Fibroblast of lung (primary cell): ENCODE results near the gene DRG2. TPM values are rescaled to one million over a fixed set of nuclear protein-coding genes. Genes with fewer than 3 reads are reported as not detected.

ENCODE experiments used
- DNase-seq, 2 donors: peaks; one replicate each; pipeline versions ENCODE4 v3.0.0 to v3.0.0-alpha.2; 2010; ENCODE audit warnings: low read depth in 2 of 2
- H2AFZ ChIP-seq: 2 replicates; pipeline ENCODE4 v1.5.1; 2012; ENCODE audit warnings: low read length, control low read depth, inconsistent platforms
- H3K27ac ChIP-seq: 2 replicates; pipeline ENCODE4 v1.5.1; 2011; ENCODE audit warnings: low read length, control low read depth; ENCODE audit not compliant: insufficient read depth
- H3K27me3 ChIP-seq: 2 replicates; pipeline ENCODE4 v1.5.1; 2011; ENCODE audit warnings: mild to moderate bottlenecking, low read length; ENCODE audit not compliant: control insufficient read depth, insufficient read depth
- H3K36me3 ChIP-seq: 2 replicates; pipeline ENCODE4 v1.5.1; 2011; ENCODE audit warnings: low read length; ENCODE audit not compliant: control insufficient read depth, insufficient read depth
- H3K4me1 ChIP-seq: 2 replicates; pipeline ENCODE4 v1.5.1; 2011; ENCODE audit warnings: low read length; ENCODE audit not compliant: control insufficient read depth, insufficient read depth; ENCODE audit errors: extremely low read depth
- H3K4me2 ChIP-seq: 2 replicates; pipeline ENCODE4 v1.5.1; 2011; ENCODE audit warnings: low read length, control low read depth; ENCODE audit not compliant: insufficient read depth; ENCODE audit errors: extremely low read depth
- H3K4me3 ChIP-seq, 4 experiments: fragments of 200-600 bp in 1 of 4; sonication (generic) in 1 of 4; replicated peaks in 1 of 4; 2 replicates each; pipeline ENCODE4 v1.5.1; 2011 to 2016; ENCODE audit warnings: low read length in 4 of 4, low read depth in 3 of 4, mild to moderate bottlenecking in 3 of 4, control low read depth in 2 of 4, inconsistent platforms in 1 of 4, mixed read lengths in 1 of 4; ENCODE audit not compliant: insufficient read depth in 1 of 4; ENCODE audit errors: control extremely low read depth in 1 of 4
- H3K79me2 ChIP-seq: 2 replicates; pipeline ENCODE4 v1.5.1; 2012; ENCODE audit warnings: mild to moderate bottlenecking, low read length, inconsistent platforms; ENCODE audit not compliant: control insufficient read depth, insufficient read depth
- H3K9ac ChIP-seq: 2 replicates; pipeline ENCODE4 v1.5.1; 2011; ENCODE audit warnings: mild to moderate bottlenecking, low read length, control low read depth; ENCODE audit not compliant: insufficient read depth
- H3K9me3 ChIP-seq: 2 replicates; pipeline ENCODE4 v1.5.1; 2012; ENCODE audit warnings: low read depth, low read length; ENCODE audit not compliant: control insufficient read depth, insufficient read depth
- H4K20me1 ChIP-seq: 2 replicates; pipeline ENCODE4 v1.5.1; 2011; ENCODE audit warnings: low read length; ENCODE audit not compliant: control insufficient read depth, insufficient read depth; ENCODE audit errors: extremely low read depth
- EZH2 ChIP-seq: IDR thresholded peaks from 2 replicates; pipeline ENCODE4 v1.5.1; 2012; ENCODE audit warnings: low read length, control low read depth, mild to moderate bottlenecking; ENCODE audit errors: missing control alignments
- polyA plus RNA-seq, 2 donors: library from polyadenylated mRNA; depleted of rRNA in 1 of 2; stranded (reverse) in 1 of 2; unstranded in 1 of 2; fragments of >200 nt; gene quantifications; 2 replicates each; pipeline ENCODE4 v1.2.1, GENCODE V29; 2011 to 2012; ENCODE audit warnings: missing spikeins in 1 of 2
- total RNA-seq: library from RNA; depleted of rRNA; stranded (reverse); fragments of >200 nt; gene quantifications from 2 replicates; pipeline ENCODE4 v1.2.1, GENCODE V29; 2014
- TF ChIP-seq, protein P1 (sequence below), 2 donors: IDR thresholded peaks in 1 of 2; conservative IDR thresholded peaks in 1 of 2; 1 replicate in 1 of 2; 2 replicates in 1 of 2; pipeline ENCODE4 v1.5.1; 2011 to 2012; ENCODE audit warnings: low read length in 2 of 2, control low read depth in 1 of 2, inconsistent platforms in 1 of 2, low read depth in 1 of 2, mild to moderate bottlenecking in 1 of 2

The DRG2 gene
- total and polyA plus RNA-seq, 2 donors (not counting 1 experiment from before 2014, with no cell fraction given) = 26.7 to 30.1 TPM

DNA sequence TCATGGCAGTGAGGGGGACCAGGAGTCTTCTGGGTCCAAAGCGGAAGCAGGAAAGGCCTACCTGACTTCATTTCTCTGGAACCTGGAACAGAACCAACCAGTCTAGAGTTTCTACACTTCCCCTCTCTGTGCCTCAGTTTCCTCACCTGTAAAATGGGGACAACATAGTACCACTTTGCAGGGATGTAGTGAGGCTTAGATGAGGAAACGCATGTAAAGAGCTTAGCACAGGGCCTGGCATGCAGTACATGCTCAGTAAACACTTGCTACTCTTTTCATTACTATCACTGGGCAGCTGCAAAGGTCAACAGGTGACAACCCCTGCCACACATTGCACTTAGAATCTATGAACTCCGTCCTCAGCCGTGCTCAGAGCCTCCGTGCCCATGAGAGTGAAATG, 45.0 kb downstream of the DRG2 start:
- H3K9ac ChIP-seq = no peak overlapping the region
- H3K4me3 ChIP-seq = no peak overlapping the region
- H3K9me3 ChIP-seq = no peaks in the 10 kb centered on the region
- H3K27ac ChIP-seq = no peak overlapping the region
- H3K27me3 ChIP-seq = peaks cover 12% of the 10 kb centered on the region
- no peak for DNase-seq
- H3K79me2 ChIP-seq = no peaks in the 10 kb centered on the region
- H4K20me1 ChIP-seq = no peaks in the 10 kb centered on the region
- H2AFZ ChIP-seq = no peak overlapping the region
- no peaks in the 10 kb centered on the region for H3K4me1 ChIP-seq
- no peak overlapping the region for H3K4me2 ChIP-seq
- H3K36me3 ChIP-seq = no peaks in the 10 kb centered on the region
- no peak for TF ChIP-seq EZH2
- TF ChIP-seq, protein P1, sequence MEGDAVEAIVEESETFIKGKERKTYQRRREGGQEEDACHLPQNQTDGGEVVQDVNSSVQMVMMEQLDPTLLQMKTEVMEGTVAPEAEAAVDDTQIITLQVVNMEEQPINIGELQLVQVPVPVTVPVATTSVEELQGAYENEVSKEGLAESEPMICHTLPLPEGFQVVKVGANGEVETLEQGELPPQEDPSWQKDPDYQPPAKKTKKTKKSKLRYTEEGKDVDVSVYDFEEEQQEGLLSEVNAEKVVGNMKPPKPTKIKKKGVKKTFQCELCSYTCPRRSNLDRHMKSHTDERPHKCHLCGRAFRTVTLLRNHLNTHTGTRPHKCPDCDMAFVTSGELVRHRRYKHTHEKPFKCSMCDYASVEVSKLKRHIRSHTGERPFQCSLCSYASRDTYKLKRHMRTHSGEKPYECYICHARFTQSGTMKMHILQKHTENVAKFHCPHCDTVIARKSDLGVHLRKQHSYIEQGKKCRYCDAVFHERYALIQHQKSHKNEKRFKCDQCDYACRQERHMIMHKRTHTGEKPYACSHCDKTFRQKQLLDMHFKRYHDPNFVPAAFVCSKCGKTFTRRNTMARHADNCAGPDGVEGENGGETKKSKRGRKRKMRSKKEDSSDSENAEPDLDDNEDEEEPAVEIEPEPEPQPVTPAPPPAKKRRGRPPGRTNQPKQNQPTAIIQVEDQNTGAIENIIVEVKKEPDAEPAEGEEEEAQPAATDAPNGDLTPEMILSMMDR (conservative IDR thresholded peaks at IDR 0.05 in 1 of 2, IDR thresholded peaks at IDR 0.05 in 1 of 2; ENCODE audit: low read depth in 1 of 2, low read length in 2 of 2) = no peak

DNA sequence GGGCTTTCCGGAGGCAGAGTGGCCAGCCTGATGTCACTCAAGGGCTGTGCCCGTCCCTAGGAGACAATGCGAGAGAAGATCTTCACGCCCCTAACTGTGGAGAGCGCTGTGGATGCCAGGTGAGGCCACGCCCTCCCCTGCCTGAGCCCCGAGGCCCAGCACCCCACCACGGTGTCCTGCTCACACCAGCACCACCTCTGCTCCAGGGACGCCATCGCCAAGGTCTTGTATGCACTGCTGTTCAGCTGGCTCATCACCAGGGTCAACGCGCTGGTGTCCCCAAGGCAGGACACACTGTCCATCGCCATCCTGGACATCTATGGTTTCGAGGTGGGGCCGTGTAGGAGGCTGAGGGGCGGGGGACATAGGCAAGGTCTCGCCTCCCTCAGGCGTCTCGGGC, 48.6 kb downstream of the DRG2 start:
- Histone ChIP-seq H3K9ac (no peak overlapping the region), H2AFZ (no peak overlapping the region), H3K4me1 (no peaks in the 10 kb centered on the region), H3K4me3 (no peak overlapping the region), H3K27me3 (peaks cover 9% of the 10 kb centered on the region), H3K4me2 (no peak overlapping the region), H3K27ac (no peak overlapping the region), H3K9me3 (no peaks in the 10 kb centered on the region), H3K79me2 (no peaks in the 10 kb centered on the region), H3K36me3 (no peaks in the 10 kb centered on the region), H4K20me1 (no peaks in the 10 kb centered on the region)
- no peak for DNase-seq
- TF ChIP-seq, protein P1 (conservative IDR thresholded peaks at IDR 0.05 in 1 of 2, IDR thresholded peaks at IDR 0.05 in 1 of 2; ENCODE audit: low read depth in 1 of 2, low read length in 2 of 2) = no peak
- no peak for TF ChIP-seq EZH2

DNA sequence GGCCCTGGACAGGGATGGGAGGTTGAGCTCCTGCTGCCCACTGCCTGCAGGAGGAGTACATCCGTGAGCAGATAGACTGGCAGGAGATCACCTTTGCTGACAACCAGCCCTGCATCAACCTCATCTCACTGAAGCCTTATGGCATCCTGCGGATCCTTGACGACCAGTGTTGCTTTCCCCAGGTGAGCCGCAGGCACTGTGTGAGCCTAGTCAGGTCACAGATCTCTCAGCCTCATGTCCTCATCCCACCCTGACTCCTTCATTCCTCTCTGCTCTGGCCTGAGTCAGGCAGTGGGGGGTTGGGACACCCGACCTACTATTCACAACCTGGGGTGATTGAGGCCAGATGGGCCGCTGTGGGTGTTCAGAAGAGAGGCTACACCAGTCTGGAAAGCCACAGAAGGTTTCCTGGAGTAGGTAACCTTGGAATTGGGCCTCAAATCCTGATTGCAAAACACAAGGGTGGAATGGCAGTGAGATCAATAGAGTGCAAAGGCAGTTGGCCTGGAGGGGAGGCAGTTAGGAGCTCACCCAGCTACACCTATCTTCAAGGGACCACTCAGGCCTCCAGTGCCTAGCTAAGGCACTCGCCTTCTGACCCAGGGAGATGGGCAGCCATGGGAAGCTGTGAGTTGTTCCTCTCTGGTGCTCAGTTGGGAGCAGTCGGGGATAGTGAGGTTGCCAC, 50.5 kb downstream of the DRG2 start:
- no peaks in the 10 kb centered on the region for H3K36me3 ChIP-seq
- no peak for TF ChIP-seq EZH2
- TF ChIP-seq, protein P1 (conservative IDR thresholded peaks at IDR 0.05 in 1 of 2, IDR thresholded peaks at IDR 0.05 in 1 of 2; ENCODE audit: low read depth in 1 of 2, low read length in 2 of 2) = no peak
- no peaks in the 10 kb centered on the region for H3K4me1 ChIP-seq
- H3K27me3 ChIP-seq = peaks cover 5% of the 10 kb centered on the region
- H3K4me2 ChIP-seq = no peak overlapping the region
- H3K27ac ChIP-seq = no peak overlapping the region
- no peak overlapping the region for H3K4me3 ChIP-seq
- no peak overlapping the region for H3K9ac ChIP-seq
- no peaks in the 10 kb centered on the region for H3K9me3 ChIP-seq
- no peaks in the 10 kb centered on the region for H4K20me1 ChIP-seq
- H2AFZ ChIP-seq = no peak overlapping the region
- no peaks in the 10 kb centered on the region for H3K79me2 ChIP-seq
- no peak for DNase-seq
